GM18517 (cell line): ENCODE data around the gene LY6G5C.

Experiments used
- ATAC-seq: cut with Tn5 transposase; IDR thresholded peaks from one replicate; pipeline ENCODE4 v1.9.1; 2021; ENCODE audit warnings: mild to moderate bottlenecking, moderate library complexity; ENCODE audit not compliant: unreplicated experiment

Gene LY6G5C

GRCh38 chr6:31642798-31643570 lies 37.9 kb downstream of the LY6G5C start:
- no peak for ATAC-seq

GRCh38 chr6:31641370-31641769 lies 39.5 kb downstream of the LY6G5C start:
- ATAC-seq: no peak

- no peak for ATAC-seq
Measured at GRCh38 chr6:31640612-31641011, 40.3 kb downstream of the LY6G5C start.

DNA sequence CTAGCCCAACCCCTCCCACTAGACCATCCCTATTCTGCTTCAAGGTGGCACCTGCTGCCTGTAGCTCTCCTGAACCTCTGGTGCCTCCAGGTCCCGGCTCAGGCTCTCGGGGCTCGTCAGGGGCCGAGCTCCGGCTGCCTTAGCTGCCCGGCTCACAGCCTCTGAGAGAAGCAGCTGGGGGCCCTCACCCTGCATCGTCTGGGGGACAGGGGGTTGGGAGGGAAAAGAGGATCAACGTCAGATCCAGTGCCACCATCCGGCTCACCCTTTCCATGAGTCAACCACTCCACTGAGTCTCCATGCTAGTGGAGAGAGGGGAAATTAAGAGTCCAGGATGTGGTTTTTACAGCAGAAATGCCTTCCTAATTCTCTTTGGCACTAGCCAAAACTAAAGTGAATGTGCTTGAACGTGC lies 41.4 kb downstream of the LY6G5C start:
- no peak for ATAC-seq

GRCh38 chr6:31639043-31639442 lies 41.8 kb downstream of the LY6G5C start:
- no peak for ATAC-seq

DNA sequence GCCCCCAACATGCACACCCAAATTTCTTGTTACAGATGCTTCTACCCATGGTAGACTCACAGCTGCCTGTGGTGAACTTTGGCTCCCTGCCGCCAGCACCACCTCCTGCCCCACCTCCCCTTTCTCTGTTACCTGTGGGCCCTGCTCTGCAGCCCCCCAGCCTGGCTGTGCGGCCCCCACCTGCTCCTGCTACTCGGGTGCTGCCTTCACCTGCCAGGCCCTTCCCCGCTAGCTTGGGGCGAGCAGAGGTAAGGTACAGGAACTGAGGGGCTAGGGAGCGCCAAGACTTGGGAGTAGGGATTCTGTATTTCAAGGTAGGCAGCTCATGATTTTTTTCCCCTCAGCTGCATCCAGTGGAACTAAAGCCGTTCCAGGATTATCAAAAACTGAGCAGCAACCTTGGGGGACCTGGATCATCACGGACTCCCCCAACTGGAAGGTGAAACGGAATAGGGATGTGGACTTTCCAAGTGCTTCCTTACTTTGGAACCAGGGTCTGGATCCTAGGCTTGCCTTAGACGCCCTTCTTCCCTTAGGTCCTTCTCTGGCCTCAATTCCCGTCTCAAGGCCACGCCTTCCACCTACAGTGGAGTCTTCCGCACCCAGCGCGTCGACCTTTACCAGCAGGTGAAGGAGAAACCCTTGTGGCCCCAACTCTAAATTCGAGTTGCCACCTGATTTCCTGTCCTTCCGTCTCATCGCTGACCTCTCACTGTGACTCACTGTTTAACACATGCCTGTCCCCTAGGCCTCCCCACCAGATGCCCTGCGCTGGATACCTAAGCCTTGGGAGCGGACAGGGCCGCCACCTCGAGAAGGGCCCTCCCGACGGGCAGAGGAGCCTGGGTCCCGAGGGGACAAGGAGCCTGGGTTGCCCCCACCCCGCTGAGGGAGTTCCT lies 43.9 kb downstream of the LY6G5C start:
- ATAC-seq: no peak

GRCh38 chr6:31634969-31635575 lies 45.8 kb downstream of the LY6G5C start:
- ATAC-seq: no peak

- ATAC-seq: no peak
Measured at GRCh38 chr6:31634131-31634530, 46.7 kb downstream of the LY6G5C start.

DNA sequence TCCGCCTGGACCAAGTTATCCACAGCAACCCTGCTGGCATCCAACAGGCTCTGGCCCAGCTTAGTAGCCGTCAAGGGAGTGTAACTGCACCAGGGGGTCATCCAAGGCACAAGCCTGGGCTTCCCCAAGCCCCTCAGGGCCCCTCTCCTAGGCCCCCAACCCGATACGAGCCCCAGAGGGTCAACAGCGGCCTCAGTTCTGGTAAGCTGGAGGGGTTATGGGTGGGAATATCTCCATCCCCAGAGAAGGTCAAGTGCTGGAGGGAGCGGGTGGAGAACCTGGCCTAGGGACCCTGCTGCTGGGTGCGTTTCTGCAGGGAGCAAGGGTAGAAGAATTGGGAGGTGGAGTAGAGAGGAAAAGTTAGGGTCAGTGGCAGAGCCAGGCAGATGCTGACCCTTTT lies 47.4 kb downstream of the LY6G5C start:
- no peak for ATAC-seq

DNA sequence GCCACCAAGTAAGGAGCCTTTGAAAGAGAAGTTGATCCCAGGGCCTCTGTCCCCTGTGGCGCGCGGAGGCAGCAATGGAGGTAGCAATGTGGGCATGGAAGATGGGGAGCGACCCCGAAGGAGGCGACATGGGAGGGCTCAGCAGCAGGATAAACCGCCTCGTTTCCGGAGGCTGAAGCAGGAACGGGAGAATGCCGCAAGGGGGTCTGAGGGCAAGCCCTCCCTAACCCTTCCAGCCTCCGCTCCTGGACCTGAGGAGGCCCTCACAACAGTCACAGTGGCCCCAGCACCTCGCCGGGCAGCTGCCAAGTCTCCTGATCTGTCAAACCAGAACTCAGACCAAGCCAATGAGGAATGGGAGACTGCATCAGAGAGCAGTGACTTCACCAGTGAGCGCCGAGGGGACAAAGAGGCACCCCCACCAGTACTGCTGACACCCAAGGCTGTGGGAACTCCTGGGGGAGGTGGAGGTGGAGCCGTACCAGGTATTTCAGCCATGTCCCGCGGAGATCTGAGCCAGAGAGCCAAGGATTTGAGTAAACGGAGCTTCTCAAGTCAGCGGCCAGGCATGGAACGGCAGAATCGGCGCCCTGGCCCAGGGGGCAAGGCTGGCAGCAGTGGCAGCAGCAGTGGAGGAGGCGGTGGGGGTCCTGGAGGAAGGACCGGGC lies 48.5 kb downstream of the LY6G5C start:
- no peak for ATAC-seq

DNA sequence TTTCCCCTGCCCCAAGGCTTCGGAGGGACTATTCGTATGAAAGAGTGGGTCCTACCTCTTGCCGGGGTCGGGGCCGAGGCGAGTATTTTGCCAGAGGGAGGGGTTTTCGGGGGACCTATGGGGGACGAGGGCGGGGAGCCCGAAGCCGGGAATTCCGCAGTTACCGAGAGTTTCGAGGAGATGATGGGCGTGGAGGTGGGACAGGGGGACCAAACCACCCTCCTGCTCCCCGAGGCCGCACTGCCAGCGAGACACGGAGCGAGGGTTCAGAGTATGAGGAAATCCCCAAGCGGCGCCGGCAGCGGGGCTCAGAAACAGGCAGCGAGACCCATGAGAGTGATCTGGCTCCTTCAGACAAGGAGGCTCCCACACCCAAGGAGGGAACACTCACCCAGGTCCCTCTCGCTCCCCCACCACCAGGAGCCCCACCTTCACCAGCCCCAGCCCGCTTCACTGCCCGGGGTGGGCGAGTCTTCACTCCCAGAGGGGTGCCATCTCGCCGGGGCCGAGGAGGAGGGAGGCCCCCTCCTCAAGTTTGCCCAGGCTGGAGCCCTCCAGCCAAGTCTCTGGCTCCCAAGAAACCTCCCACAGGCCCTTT lies 49.1 kb downstream of the LY6G5C start:
- ATAC-seq: no peak

DNA sequence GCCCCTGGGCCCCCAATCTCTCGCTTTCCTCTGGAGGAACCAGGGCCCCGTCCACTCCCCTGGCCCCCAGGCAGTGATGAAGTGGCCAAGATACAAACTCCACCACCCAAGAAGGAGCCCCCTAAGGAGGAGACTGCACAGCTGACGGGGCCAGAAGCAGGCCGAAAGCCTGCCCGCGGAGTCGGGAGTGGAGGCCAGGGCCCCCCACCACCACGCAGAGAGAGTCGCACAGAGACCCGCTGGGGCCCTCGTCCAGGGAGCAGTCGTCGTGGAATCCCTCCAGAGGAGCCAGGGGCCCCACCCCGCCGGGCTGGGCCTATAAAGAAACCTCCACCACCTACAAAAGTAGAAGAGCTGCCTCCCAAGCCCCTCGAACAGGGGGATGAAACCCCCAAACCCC lies 49.7 kb downstream of the LY6G5C start:
- ATAC-seq: no peak

DNA sequence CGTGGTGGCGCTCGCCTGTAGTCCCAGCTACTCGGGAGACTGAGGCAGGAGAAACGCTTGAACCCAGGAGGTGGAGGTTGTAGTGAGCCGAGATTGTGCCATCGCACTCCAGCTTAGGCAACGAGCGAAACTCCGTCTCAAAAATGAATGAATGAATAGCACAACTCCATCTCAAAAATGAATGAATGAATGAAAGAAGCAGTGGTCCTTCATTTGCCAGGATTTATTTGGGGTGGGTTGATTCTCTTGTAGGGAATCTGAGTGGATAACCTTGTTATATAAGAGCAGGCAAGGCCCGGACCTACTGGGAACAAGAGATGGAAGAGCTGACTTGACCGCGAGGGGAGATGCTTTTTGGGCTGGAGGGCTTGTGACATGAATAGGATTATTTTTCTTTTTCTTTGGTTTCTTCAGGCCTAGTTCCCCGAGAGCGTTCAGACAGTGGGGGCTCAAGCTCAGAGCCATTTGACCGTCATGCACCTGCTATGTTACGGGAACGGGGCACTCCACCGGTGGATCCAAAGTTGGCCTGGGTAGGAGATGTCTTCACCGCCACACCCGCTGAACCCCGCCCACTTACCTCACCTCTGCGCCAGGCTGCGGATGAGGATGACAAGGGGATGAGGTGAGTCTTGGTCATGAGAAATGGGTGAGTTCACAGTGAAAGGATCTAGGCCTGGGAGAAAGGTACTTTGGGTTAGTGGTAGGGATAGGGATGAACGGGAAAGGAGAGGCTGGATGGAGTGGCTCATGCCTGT lies 50.5 kb downstream of the LY6G5C start:
- no peak for ATAC-seq

DNA sequence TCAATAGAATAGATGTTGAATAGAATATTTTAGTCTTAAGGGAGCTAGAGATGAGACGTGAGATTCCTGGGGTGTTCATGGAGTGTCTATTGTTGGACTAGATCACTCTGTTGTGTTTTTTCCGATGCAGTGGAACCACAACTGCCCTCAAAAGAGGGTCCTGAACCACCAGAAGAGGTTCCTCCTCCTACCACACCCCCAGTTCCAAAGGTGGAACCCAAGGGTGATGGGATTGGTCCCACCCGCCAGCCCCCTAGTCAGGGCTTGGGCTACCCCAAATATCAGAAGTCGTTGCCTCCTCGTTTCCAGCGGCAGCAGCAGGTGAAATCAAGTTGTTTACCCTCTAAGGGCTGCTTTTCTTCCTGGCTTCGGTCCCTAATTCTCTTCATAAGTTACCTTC lies 51.9 kb downstream of the LY6G5C start:
- no peak for ATAC-seq

DNA sequence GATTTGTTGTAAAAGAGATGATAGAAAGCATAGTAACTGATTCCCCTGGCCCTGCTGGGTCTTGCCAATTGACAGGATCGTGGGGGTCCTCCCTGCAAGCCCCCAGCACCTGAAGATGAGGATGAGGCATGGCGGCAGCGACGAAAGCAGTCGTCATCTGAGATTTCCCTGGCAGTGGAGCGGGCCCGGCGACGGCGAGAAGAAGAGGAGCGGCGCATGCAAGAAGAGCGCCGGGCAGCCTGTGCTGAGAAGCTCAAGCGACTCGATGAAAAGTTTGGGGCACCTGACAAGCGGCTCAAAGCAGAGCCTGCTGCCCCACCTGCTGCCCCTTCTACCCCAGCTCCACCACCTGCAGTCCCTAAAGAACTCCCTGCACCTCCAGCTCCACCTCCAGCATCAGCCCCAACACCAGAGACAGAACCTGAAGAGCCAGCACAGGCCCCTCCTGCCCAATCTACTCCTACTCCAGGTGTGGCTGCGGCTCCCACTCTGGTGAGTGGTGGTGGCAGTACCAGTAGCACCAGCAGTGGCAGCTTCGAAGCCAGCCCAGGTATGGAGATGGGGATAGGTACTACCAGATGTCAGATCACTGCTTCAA lies 53.1 kb downstream of the LY6G5C start:
- no peak for ATAC-seq

DNA sequence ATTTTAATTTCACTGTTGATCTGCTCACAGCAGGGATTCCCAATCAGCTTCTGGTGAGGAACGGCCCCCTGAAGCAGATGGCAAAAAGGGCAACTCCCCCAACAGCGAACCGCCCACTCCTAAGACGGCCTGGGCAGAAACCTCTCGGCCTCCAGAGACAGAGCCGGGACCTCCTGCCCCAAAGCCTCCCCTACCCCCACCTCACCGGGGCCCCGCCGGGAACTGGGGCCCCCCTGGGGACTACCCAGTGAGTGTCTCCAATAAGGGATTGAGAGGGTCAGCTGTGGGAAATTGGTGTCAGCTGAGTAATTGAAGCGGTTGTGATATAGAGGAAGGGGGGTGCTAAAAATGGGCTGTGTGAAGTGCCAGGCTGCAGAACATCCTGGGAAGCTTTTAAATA lies 53.9 kb downstream of the LY6G5C start:
- no peak for ATAC-seq
